ENCODE results near the gene DNM3. TPM values are rescaled to one million over a fixed set of nuclear protein-coding genes. Genes with fewer than 3 reads are reported as not detected.

The DNM3 gene
- total RNA-seq, 1 experiment from 2014 or later, result 1.2 TPM

DNA sequence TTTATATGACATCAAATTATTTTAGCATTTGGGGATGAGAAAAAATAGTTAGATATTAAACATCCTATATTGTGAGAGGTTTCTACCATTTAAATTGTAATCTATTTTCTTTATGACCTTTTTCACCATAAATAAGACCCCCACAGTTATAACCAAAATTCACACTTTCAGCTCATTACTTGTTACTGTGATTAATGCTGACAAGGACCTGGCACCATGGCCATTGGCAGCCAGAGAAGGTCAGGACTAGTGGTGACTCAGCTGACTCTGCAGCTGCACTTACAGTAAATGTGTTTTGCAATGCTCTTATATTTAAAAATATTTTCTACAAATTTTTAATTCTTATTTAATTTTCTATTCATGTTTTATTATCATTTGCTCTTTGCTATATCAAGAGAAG, 445.9 kb downstream of the DNM3 start:
- CTCF ChIA-PET, result no interaction called here
- no peak overlapping the region for H3K4me3 Mint-ChIP-seq (ENCODE audit: low read depth, unreplicated experiment)
- BruUV-seq (replicated peaks), result no TSS peak
- peaks cover 2% of the 10 kb centered on the region for H3K9me3 Mint-ChIP-seq (ENCODE audit: low read depth, unreplicated experiment)
- DNase-seq, result no peak
- TF ChIP-seq, protein P1, sequence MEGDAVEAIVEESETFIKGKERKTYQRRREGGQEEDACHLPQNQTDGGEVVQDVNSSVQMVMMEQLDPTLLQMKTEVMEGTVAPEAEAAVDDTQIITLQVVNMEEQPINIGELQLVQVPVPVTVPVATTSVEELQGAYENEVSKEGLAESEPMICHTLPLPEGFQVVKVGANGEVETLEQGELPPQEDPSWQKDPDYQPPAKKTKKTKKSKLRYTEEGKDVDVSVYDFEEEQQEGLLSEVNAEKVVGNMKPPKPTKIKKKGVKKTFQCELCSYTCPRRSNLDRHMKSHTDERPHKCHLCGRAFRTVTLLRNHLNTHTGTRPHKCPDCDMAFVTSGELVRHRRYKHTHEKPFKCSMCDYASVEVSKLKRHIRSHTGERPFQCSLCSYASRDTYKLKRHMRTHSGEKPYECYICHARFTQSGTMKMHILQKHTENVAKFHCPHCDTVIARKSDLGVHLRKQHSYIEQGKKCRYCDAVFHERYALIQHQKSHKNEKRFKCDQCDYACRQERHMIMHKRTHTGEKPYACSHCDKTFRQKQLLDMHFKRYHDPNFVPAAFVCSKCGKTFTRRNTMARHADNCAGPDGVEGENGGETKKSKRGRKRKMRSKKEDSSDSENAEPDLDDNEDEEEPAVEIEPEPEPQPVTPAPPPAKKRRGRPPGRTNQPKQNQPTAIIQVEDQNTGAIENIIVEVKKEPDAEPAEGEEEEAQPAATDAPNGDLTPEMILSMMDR (IDR thresholded peaks at IDR 0.05; ENCODE audit: unreplicated experiment), result no peak
- H3K27me3 Mint-ChIP-seq (ENCODE audit: unreplicated experiment), result no peaks in the 10 kb centered on the region
- peaks cover 3% of the 10 kb centered on the region for H3K4me1 Mint-ChIP-seq (ENCODE audit: low read depth, unreplicated experiment)
- intact Hi-C loops (cut with micrococcal nuclease; ENCODE audit: unreplicated experiment), result no loop called here
- no peak overlapping the region for H3K27ac Mint-ChIP-seq (ENCODE audit: unreplicated experiment)
- peaks cover 4% of the 10 kb centered on the region for H3K36me3 Mint-ChIP-seq (ENCODE audit: insufficient read depth, unreplicated experiment)

DNA sequence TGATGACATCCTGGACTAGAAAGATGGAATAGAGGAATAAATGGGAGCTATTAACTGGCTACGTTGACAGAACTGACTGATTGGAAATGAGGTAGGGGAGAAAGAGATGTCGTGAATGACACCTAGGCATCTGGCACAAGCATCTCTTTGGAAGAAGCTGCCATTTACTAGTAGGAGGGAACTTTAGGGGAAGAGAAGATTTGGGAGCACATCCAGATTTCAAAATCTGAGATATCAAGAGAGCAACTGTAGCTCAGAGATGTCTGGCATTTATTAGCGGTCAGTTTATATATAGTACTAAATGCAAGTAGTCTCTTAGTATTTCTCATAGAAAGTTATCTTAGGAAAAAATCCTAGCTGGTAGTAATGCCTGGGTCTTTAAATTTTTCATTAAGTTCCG, 447.3 kb downstream of the DNM3 start:
- DNase-seq, result no peak
- intact Hi-C loops (cut with micrococcal nuclease; ENCODE audit: unreplicated experiment), result no loop called here
- TF ChIP-seq, protein P1 (IDR thresholded peaks at IDR 0.05; ENCODE audit: unreplicated experiment), result no peak
- no TSS peak for BruUV-seq (replicated peaks)
- no peaks in the 10 kb centered on the region for H3K27me3 Mint-ChIP-seq (ENCODE audit: unreplicated experiment)
- H3K4me3 Mint-ChIP-seq (ENCODE audit: low read depth, unreplicated experiment), result no peak overlapping the region
- CTCF ChIA-PET, result no interaction called here
- H3K4me1 Mint-ChIP-seq (ENCODE audit: low read depth, unreplicated experiment), result no peaks in the 10 kb centered on the region
- no peak overlapping the region for H3K27ac Mint-ChIP-seq (ENCODE audit: unreplicated experiment)
- no peaks in the 10 kb centered on the region for H3K36me3 Mint-ChIP-seq (ENCODE audit: insufficient read depth, unreplicated experiment)
- H3K9me3 Mint-ChIP-seq (ENCODE audit: low read depth, unreplicated experiment), result no peaks in the 10 kb centered on the region

DNA sequence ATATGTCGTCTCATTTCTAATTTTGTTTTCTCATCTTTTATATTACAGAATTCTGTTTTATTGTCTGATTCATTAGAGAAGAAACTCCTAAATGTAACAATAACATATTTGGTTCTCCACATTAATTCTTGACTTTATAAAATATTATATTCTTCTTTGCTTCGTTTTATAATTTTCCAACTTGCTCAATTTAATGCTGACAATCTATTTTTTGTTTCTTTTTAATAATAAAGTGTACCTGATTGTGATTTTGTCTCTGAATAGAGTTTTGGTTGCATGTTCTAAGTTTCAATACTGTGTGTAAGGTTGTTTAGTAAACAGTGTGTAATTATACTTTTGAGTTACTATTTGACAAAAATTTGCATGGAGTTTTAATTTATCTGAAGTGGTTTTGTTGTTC, 448.1 kb downstream of the DNM3 start:
- H3K27ac Mint-ChIP-seq (ENCODE audit: unreplicated experiment), result no peak overlapping the region

DNA sequence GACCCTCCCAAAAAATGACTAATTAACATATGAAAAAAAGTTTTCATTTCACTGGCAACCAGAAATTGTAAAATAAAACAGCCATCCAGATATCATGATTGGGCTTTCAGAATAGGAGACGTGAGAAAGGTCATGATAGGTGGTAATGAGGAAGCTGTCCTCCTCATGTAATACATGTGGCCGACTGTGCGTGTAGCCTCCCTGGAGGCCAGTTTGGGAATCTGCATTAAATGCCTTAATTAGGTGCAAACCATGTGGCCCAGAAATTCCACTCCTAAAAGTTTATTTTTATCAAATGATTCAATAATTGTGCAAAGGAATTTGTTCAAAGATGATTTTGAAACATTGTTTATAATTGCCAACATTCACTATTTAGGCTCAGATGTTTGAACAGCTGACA, 451.5 kb downstream of the DNM3 start:
- no peak overlapping the region for H3K4me3 Mint-ChIP-seq (ENCODE audit: low read depth, unreplicated experiment)
- CTCF ChIA-PET, result interaction anchor here (0.6 kb wide), 1 partner anchor 9 kb away, joined by 3 read pairs; no protein-coding TSS in a partner anchor
- H3K27me3 Mint-ChIP-seq (ENCODE audit: unreplicated experiment), result no peaks in the 10 kb centered on the region
- no peaks in the 10 kb centered on the region for H3K9me3 Mint-ChIP-seq (ENCODE audit: low read depth, unreplicated experiment)
- DNase-seq, result no peak
- H3K36me3 Mint-ChIP-seq (ENCODE audit: insufficient read depth, unreplicated experiment), result no peaks in the 10 kb centered on the region
- TF ChIP-seq, protein P1 (IDR thresholded peaks at IDR 0.05; ENCODE audit: unreplicated experiment), result no peak
- no TSS peak for BruUV-seq (replicated peaks)
- no peak overlapping the region for H3K27ac Mint-ChIP-seq (ENCODE audit: unreplicated experiment)
- no peaks in the 10 kb centered on the region for H3K4me1 Mint-ChIP-seq (ENCODE audit: low read depth, unreplicated experiment)
- intact Hi-C loops (cut with micrococcal nuclease; ENCODE audit: unreplicated experiment), result no loop called here

More for the DNA sequence above, 448.1 kb downstream of the DNM3 start:
- no peaks in the 10 kb centered on the region for H3K27me3 Mint-ChIP-seq (ENCODE audit: unreplicated experiment)
- no peaks in the 10 kb centered on the region for H3K36me3 Mint-ChIP-seq (ENCODE audit: insufficient read depth, unreplicated experiment)
- no TSS peak for BruUV-seq (replicated peaks)
- intact Hi-C loops (cut with micrococcal nuclease; ENCODE audit: unreplicated experiment), result no loop called here
- CTCF ChIA-PET, result interaction anchor here (0.6 kb wide), 1 partner anchor 69 kb away, joined by 4 read pairs; no protein-coding TSS in a partner anchor
- DNase-seq, result no peak
- no peaks in the 10 kb centered on the region for H3K4me1 Mint-ChIP-seq (ENCODE audit: low read depth, unreplicated experiment)
- H3K9me3 Mint-ChIP-seq (ENCODE audit: low read depth, unreplicated experiment), result no peaks in the 10 kb centered on the region
- TF ChIP-seq, protein P1 (IDR thresholded peaks at IDR 0.05; ENCODE audit: unreplicated experiment), result no peak
- no peak overlapping the region for H3K4me3 Mint-ChIP-seq (ENCODE audit: low read depth, unreplicated experiment)
